MM.1S (cell line): ENCODE measurements around the gene C19orf25.

Experiments
- EZH2 ChIP-seq: fragments of 300-600 bp; sonication (generic); optimal IDR thresholded peaks from 2 replicates; pipeline ENCODE3; 2017; ENCODE audit warnings: low read depth, mild to moderate bottlenecking, antibody characterized with exemption, low read length, mixed read lengths
- EZH2phosphoT487 ChIP-seq: fragments of 300-600 bp; sonication (generic); IDR thresholded peaks from 2 replicates; pipeline ENCODE4 v1.6.1; 2018; ENCODE audit warnings: antibody characterized with exemption, low read length
- TF ChIP-seq, protein P1 (sequence below): fragments of 300-600 bp; sonication (generic); IDR thresholded peaks from 2 replicates; pipeline ENCODE4 v1.5.1; 2016; ENCODE audit warnings: antibody characterized with exemption, low read length, mixed read lengths

DNA sequence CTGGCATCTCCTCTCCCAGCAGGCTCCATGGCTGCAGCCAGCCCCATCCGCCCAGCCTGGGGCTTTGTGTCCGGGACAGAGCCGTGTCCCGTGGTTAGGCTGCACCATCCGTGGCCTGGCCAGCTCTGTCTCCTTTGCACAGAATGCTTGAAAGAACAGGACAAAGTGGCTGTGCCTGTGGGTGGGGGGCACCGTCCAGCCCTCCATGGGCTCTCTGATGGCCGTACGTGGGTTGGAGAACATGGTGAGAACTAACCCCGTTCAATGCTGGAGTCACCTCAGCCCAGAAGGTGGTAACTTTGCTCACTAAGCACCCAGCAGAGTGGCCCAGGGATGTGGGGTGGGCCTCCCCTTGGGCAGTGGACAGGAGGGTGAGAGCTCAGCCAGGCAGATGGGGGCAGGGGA lies 38.0 kb downstream of the C19orf25 start:
- TF ChIP-seq, protein P1, sequence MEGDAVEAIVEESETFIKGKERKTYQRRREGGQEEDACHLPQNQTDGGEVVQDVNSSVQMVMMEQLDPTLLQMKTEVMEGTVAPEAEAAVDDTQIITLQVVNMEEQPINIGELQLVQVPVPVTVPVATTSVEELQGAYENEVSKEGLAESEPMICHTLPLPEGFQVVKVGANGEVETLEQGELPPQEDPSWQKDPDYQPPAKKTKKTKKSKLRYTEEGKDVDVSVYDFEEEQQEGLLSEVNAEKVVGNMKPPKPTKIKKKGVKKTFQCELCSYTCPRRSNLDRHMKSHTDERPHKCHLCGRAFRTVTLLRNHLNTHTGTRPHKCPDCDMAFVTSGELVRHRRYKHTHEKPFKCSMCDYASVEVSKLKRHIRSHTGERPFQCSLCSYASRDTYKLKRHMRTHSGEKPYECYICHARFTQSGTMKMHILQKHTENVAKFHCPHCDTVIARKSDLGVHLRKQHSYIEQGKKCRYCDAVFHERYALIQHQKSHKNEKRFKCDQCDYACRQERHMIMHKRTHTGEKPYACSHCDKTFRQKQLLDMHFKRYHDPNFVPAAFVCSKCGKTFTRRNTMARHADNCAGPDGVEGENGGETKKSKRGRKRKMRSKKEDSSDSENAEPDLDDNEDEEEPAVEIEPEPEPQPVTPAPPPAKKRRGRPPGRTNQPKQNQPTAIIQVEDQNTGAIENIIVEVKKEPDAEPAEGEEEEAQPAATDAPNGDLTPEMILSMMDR = no peak
- TF ChIP-seq EZH2 (no peak), EZH2phosphoT487 (no peak)
